ENCODE results near the gene TMEM41B. TPM values are rescaled to one million over a fixed set of nuclear protein-coding genes. Genes with fewer than 3 reads are reported as not detected.

TMEM41B gene
- total RNA-seq, 1 experiment from 2014 or later: 72.0 TPM

DNA sequence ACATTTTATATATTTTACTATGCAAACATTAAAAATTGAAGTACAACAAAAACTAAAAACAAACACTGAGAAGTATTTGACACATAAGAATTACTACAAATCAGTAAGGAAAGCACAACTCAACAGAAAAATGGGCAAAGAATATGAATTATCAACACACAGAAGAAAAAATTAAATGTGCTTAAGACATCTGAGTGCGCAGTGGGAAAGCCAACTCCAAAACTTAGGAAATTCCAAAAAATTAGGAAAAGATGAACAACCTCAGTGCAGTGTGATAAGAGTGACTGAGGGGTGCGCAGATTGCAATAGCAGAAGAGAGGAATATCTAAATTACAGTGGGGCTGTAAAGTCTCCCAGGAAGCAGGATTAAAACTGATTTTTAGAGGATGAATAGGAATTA is 1.9 kb upstream of the TMEM41B start:
- no TSS peak for BruUV-seq (replicated peaks)
- TF ChIP-seq, protein P1, sequence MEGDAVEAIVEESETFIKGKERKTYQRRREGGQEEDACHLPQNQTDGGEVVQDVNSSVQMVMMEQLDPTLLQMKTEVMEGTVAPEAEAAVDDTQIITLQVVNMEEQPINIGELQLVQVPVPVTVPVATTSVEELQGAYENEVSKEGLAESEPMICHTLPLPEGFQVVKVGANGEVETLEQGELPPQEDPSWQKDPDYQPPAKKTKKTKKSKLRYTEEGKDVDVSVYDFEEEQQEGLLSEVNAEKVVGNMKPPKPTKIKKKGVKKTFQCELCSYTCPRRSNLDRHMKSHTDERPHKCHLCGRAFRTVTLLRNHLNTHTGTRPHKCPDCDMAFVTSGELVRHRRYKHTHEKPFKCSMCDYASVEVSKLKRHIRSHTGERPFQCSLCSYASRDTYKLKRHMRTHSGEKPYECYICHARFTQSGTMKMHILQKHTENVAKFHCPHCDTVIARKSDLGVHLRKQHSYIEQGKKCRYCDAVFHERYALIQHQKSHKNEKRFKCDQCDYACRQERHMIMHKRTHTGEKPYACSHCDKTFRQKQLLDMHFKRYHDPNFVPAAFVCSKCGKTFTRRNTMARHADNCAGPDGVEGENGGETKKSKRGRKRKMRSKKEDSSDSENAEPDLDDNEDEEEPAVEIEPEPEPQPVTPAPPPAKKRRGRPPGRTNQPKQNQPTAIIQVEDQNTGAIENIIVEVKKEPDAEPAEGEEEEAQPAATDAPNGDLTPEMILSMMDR (IDR thresholded peaks at IDR 0.05; ENCODE audit: unreplicated experiment): no peak
- Mint-ChIP-seq H3K27ac (ENCODE audit: unreplicated experiment) (no peak overlapping the region), H3K27me3 (ENCODE audit: unreplicated experiment) (no peaks in the 10 kb centered on the region), H3K4me1 (ENCODE audit: low read depth, unreplicated experiment) (peaks cover 36% of the 10 kb centered on the region), H3K36me3 (ENCODE audit: insufficient read depth, unreplicated experiment) (peaks cover 22% of the 10 kb centered on the region), H3K9me3 (ENCODE audit: low read depth, unreplicated experiment) (no peaks in the 10 kb centered on the region), H3K4me3 (ENCODE audit: low read depth, unreplicated experiment) (no peak overlapping the region)
- DNase-seq: no peak
- CTCF ChIA-PET: no interaction called here
- intact Hi-C loops (cut with micrococcal nuclease; ENCODE audit: unreplicated experiment): no loop called here

DNA sequence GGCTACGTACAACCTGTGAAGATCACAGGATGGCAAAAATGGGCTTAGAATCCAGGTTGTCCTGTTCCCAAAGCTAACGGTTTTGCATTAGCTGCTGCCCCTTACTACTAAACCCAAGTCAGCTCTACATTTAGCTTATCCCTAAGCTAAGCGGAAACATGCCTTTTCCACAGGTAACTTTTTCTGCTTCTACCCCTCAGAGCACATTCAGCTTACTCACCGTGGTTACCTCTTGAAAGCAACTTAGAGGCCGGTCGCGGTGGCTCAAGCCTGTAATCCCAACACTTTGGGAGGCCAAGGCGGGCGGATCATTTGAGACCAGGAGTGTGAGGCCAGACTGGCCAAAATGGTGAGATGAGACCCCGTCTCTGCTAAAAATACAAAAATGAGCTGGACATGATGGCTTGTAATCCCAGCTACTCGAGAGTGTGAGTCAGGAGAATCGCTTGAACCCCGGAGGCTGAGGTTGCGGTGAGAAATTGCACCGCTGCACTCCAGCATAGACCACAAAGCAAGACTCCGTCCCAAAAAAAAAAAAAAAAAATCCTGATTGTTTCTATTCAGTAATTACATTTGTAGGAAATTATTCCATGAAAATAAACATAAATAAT is 790 bp upstream of the TMEM41B start:
- TF ChIP-seq, protein P1 (IDR thresholded peaks at IDR 0.05; ENCODE audit: unreplicated experiment): no peak
- intact Hi-C loops (cut with micrococcal nuclease; ENCODE audit: unreplicated experiment): loop anchor here (2.0 kb wide), 1 partner anchor 48 kb away; no protein-coding TSS in a partner anchor
- Mint-ChIP-seq H3K27ac (ENCODE audit: unreplicated experiment) (peak overlapping the region; percentile 96), H3K4me3 (ENCODE audit: low read depth, unreplicated experiment) (peak overlapping the region; percentile 100), H3K36me3 (ENCODE audit: insufficient read depth, unreplicated experiment) (peaks cover 22% of the 10 kb centered on the region), H3K27me3 (ENCODE audit: unreplicated experiment) (no peaks in the 10 kb centered on the region), H3K9me3 (ENCODE audit: low read depth, unreplicated experiment) (no peaks in the 10 kb centered on the region), H3K4me1 (ENCODE audit: low read depth, unreplicated experiment) (peaks cover 41% of the 10 kb centered on the region)
- peak; percentile 4 for DNase-seq
- BruUV-seq (replicated peaks): TSS peak; percentile 99
- CTCF ChIA-PET: interaction anchor here (0.5 to 1.0 kb wide), 7 partner anchors 40 to 660 kb away, joined by 3 to 5 read pairs (median 3); partner anchors contain the start of gene IPO7

DNA sequence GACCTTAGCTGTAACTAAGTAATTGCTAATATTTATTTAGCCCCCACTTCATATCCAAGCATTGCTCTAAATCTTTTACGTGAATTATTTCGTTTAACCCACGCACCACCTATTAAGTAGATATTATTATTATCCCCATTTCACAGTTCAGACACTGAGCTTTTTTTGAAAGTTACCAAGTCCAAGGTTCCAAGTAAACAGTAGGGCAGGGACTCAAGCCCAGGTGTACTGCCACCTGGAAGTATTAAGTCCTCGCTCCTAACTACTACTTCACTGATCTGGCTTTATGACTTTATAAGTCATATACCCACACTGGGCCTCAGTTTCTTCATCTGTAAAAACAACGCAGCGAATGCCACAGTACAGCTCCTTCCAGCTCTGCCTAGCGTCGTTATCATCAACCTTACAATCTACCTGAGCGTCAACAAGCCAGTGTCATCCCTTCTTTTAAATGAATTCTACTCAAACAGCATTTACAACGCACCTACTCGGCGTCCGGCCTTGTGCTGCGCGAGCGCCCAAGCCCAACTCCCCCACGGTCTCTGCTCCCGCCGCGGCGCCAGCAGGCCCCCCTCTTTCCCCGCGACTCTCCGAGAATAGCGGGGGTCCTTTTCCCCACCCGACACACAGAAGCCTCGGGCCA is 624 bp downstream of the TMEM41B start:
- H3K27me3 Mint-ChIP-seq (ENCODE audit: unreplicated experiment): no peaks in the 10 kb centered on the region
- peak overlapping the region; percentile 96 for H3K27ac Mint-ChIP-seq (ENCODE audit: unreplicated experiment)
- H3K4me3 Mint-ChIP-seq (ENCODE audit: low read depth, unreplicated experiment): peak overlapping the region; percentile 100
- no peak for DNase-seq
- H3K36me3 Mint-ChIP-seq (ENCODE audit: insufficient read depth, unreplicated experiment): peaks cover 22% of the 10 kb centered on the region
- TF ChIP-seq, protein P1 (IDR thresholded peaks at IDR 0.05; ENCODE audit: unreplicated experiment): no peak
- H3K4me1 Mint-ChIP-seq (ENCODE audit: low read depth, unreplicated experiment): peaks cover 28% of the 10 kb centered on the region
- intact Hi-C loops (cut with micrococcal nuclease; ENCODE audit: unreplicated experiment): loop anchor here (2.0 to 5.0 kb wide), 2 partner anchors 49 to 74 kb away; no protein-coding TSS in a partner anchor
- BruUV-seq (replicated peaks): TSS peak; percentile 60
- no peaks in the 10 kb centered on the region for H3K9me3 Mint-ChIP-seq (ENCODE audit: low read depth, unreplicated experiment)
- CTCF ChIA-PET: interaction anchor here (0.6 to 1.3 kb wide), 2 partner anchors 72 to 1270 kb away, joined by 3 to 9 read pairs; no protein-coding TSS in a partner anchor

DNA sequence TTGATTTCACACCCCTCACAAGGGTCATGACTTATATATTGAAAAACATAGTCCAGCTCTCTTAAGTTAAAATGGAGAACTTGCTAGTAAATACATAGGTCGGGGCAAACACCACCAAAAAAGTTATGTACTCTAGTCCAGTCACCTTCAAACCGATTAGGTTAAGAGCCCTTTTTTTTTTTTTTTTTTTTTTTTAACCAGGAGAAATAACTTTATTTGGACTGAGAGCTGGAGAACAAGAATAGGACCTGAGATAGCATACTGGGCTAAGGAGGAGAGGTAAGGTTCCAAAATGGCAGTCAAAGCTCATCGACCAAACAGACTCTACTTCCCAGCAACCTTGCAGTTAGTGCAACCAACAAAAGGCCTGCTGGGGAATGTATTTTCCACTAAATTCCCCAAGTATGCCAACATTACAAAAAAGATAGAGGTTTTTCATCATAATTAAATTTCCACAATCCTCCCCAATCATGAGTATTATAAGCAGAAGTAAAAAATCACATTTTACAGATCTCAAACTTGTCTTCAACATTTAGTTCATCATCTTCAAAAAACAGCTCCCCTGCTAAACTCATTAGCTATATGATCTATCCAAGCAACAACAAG is 3.8 kb downstream of the TMEM41B start:
- CTCF ChIA-PET: interaction anchor here (0.6 to 1.1 kb wide), 2 partner anchors 12 to 162 kb away, joined by 4 to 5 read pairs; no protein-coding TSS in a partner anchor
- no TSS peak for BruUV-seq (replicated peaks)

More for the DNA sequence above, 3.8 kb downstream of the TMEM41B start:
- H3K27me3 Mint-ChIP-seq (ENCODE audit: unreplicated experiment): no peaks in the 10 kb centered on the region
- peaks cover 34% of the 10 kb centered on the region for H3K4me1 Mint-ChIP-seq (ENCODE audit: low read depth, unreplicated experiment)
- TF ChIP-seq, protein P1 (IDR thresholded peaks at IDR 0.05; ENCODE audit: unreplicated experiment): no peak
- peaks cover 3% of the 10 kb centered on the region for H3K9me3 Mint-ChIP-seq (ENCODE audit: low read depth, unreplicated experiment)
- H3K4me3 Mint-ChIP-seq (ENCODE audit: low read depth, unreplicated experiment): no peak overlapping the region
- peaks cover 22% of the 10 kb centered on the region for H3K36me3 Mint-ChIP-seq (ENCODE audit: insufficient read depth, unreplicated experiment)
- intact Hi-C loops (cut with micrococcal nuclease; ENCODE audit: unreplicated experiment): loop anchor here (5.0 kb wide), 1 partner anchor 77 kb away; no protein-coding TSS in a partner anchor
- H3K27ac Mint-ChIP-seq (ENCODE audit: unreplicated experiment): no peak overlapping the region
- DNase-seq: no peak

All from Calu3 (cell line).